Tibial nerve (tissue), 4 donors: Measurements from ENCODE around the gene ISG20L2. TPM values are rescaled to one million over a fixed set of nuclear protein-coding genes. Genes with fewer than 3 reads are reported as not detected.

Experiments
- DNase-seq, 2 donors: peaks; one replicate each; pipeline ENCODE4 v3.0.0-alpha.2; 2019; ENCODE audit warnings: low spot score in 2 of 2
- H3K27ac ChIP-seq, 4 donors: fragments of 200-600 bp; sonication (generic) in 3 of 4; one replicate each; pipeline ENCODE4 v1.5.1; 2017 to 2019; ENCODE audit warnings: mild to moderate bottlenecking in 1 of 4
- H3K27me3 ChIP-seq, 2 donors: fragments of 200-600 bp; sonication (generic) in 1 of 2; one replicate each; pipeline versions ENCODE4 v1.5.1 to v1.6.0; 2017 to 2019
- H3K36me3 ChIP-seq, 3 donors: fragments of 200-600 bp; sonication (generic); one replicate each; pipeline ENCODE4 v1.5.1; 2018 to 2019
- H3K4me1 ChIP-seq, 4 donors: fragments of 200-600 bp; sonication (generic) in 3 of 4; one replicate each; pipeline ENCODE4 v1.5.1; 2017 to 2019
- H3K4me3 ChIP-seq, 4 donors: fragments of 200-600 bp; sonication (generic) in 3 of 4; one replicate each; pipeline ENCODE4 v1.5.1; 2017 to 2019; ENCODE audit warnings: mild to moderate bottlenecking in 1 of 4, moderate library complexity in 1 of 4
- H3K9me3 ChIP-seq, 4 donors: fragments of 200-600 bp; sonication (generic) in 3 of 4; one replicate each; pipeline ENCODE4 v1.5.1; 2017 to 2019
- CTCF ChIP-seq, 5 experiments: fragments of 200-600 bp in 3 of 5; fragments of 450-650 bp in 2 of 5; sonication (generic) in 3 of 5; IDR thresholded peaks; one replicate each; pipeline ENCODE4 v1.5.1; 2016 to 2019; ENCODE audit warnings: antibody characterized with exemption in 5 of 5, mild to moderate bottlenecking in 3 of 5, moderate library complexity in 2 of 5
- EP300 ChIP-seq, 2 donors: sonication (generic); formaldehyde crosslinking; IDR thresholded peaks; one replicate each; pipeline ENCODE4 v1.6.1; 2017; ENCODE audit warnings: antibody characterized with exemption in 2 of 2, mild to moderate bottlenecking in 1 of 2
- POLR2A ChIP-seq, 2 donors: fragments of 450-650 bp; IDR thresholded peaks; one replicate each; pipeline ENCODE4 v1.6.1; 2017; ENCODE audit warnings: antibody characterized with exemption in 2 of 2, mild to moderate bottlenecking in 2 of 2, moderate library complexity in 2 of 2
- WGBS, 2 donors: methylation state at CpG; one replicate each; pipeline ENCODE4 v1.1.5; 2018; 5-methylcytosine and 5-hydroxymethylcytosine counted together
- total RNA-seq, 4 donors: library from RNA; depleted of rRNA; stranded (reverse); fragments of >200 nt; gene quantifications; one replicate each; pipeline ENCODE4 v1.1.0, GENCODE V29; 2016

ISG20L2 gene
- total RNA-seq, 4 donors from 2014 or later: 10.1 to 24.9 (median 18.6) TPM

GRCh38 chr1:156744344-156744743, 15.8 kb upstream of the ISG20L2 start:
- Histone ChIP-seq H3K27me3 (no peaks in the 10 kb centered on the region), H3K27ac (peak overlapping the region in 2 of 4 donors; percentile 97 to 100), H3K4me3 (no peak overlapping the region), H3K4me1 (peaks cover 0 to 78% (median 48%) of the 10 kb centered on the region in 4 donors), H3K9me3 (no peaks in the 10 kb centered on the region), H3K36me3 (peaks cover 0 to 36% (median 15%) of the 10 kb centered on the region in 3 donors)
- WGBS, 2 donors: 68 to 71% methylated on average over 4 to 12 of the region's 12 CpGs
- no peak for DNase-seq
- TF ChIP-seq POLR2A (IDR thresholded peaks at IDR 0.05): no peak
- TF ChIP-seq CTCF (IDR thresholded peaks at IDR 0.05): no peak
- TF ChIP-seq EP300 (IDR thresholded peaks at IDR 0.05): no peak

GRCh38 chr1:156743367-156744302, 15.1 kb upstream of the ISG20L2 start:
- Histone ChIP-seq H3K9me3 (no peaks in the 10 kb centered on the region), H3K4me1 (peaks cover 0 to 78% (median 41%) of the 10 kb centered on the region in 4 donors), H3K27me3 (no peaks in the 10 kb centered on the region), H3K27ac (peak overlapping the region in 2 of 4 donors; percentile 28 to 97), H3K36me3 (peaks cover 0 to 36% (median 15%) of the 10 kb centered on the region in 3 donors), H3K4me3 (no peak overlapping the region)
- DNase-seq: no peak
- TF ChIP-seq CTCF (IDR thresholded peaks at IDR 0.05): no peak
- no peak for TF ChIP-seq EP300 (IDR thresholded peaks at IDR 0.05)
- no peak for TF ChIP-seq POLR2A (IDR thresholded peaks at IDR 0.05)
- 73 to 74% methylated on average over 14 of the region's 14 CpGs for WGBS, 2 donors

- WGBS, 2 donors: 84 to 95% methylated on average over 4 of the region's 4 CpGs
- no peak for DNase-seq
- Histone ChIP-seq H3K4me1 (peaks cover 0 to 70% (median 32%) of the 10 kb centered on the region in 4 donors), H3K4me3 (no peak overlapping the region), H3K27ac (peak overlapping the region in 1 of 4 donors; percentile 90), H3K9me3 (no peaks in the 10 kb centered on the region), H3K27me3 (no peaks in the 10 kb centered on the region), H3K36me3 (peaks cover 0 to 44% (median 15%) of the 10 kb centered on the region in 3 donors)
- no peak for TF ChIP-seq EP300 (IDR thresholded peaks at IDR 0.05)
- no peak for TF ChIP-seq POLR2A (IDR thresholded peaks at IDR 0.05)
- no peak for TF ChIP-seq CTCF (IDR thresholded peaks at IDR 0.05)
Observed at GRCh38 chr1:156742801-156743200, 14.2 kb upstream of the ISG20L2 start.

GRCh38 chr1:156742017-156742416, 13.5 kb upstream of the ISG20L2 start:
- H3K4me3 ChIP-seq: no peak overlapping the region
- peaks cover 0 to 52% (median 15%) of the 10 kb centered on the region in 3 donors for H3K36me3 ChIP-seq
- TF ChIP-seq CTCF (IDR thresholded peaks at IDR 0.05) (no peak), EP300 (IDR thresholded peaks at IDR 0.05) (no peak), POLR2A (IDR thresholded peaks at IDR 0.05) (no peak)
- H3K27ac ChIP-seq: peak overlapping the region; percentile 85 to 93 (median 89)
- H3K4me1 ChIP-seq: peaks cover 0 to 64% (median 26%) of the 10 kb centered on the region in 4 donors
- H3K9me3 ChIP-seq: no peaks in the 10 kb centered on the region
- no peak for DNase-seq
- no peaks in the 10 kb centered on the region for H3K27me3 ChIP-seq
- 81 to 83% methylated on average over 3 of the region's 3 CpGs for WGBS, 2 donors

GRCh38 chr1:156741481-156741983, 13.0 kb upstream of the ISG20L2 start:
- 58 to 61% methylated on average over 8 of the region's 8 CpGs for WGBS, 2 donors
- H3K27ac ChIP-seq: peak overlapping the region; percentile 85 to 93 (median 89)
- H3K36me3 ChIP-seq: peaks cover 0 to 57% (median 15%) of the 10 kb centered on the region in 3 donors
- H3K9me3 ChIP-seq: no peaks in the 10 kb centered on the region
- H3K4me3 ChIP-seq: peak overlapping the region; percentile 8 to 72 (median 58)
- DNase-seq: no peak
- TF ChIP-seq EP300 (IDR thresholded peaks at IDR 0.05): no peak
- TF ChIP-seq CTCF (IDR thresholded peaks at IDR 0.05): no peak
- no peak for TF ChIP-seq POLR2A (IDR thresholded peaks at IDR 0.05)
- peaks cover 0 to 63% (median 24%) of the 10 kb centered on the region in 4 donors for H3K4me1 ChIP-seq
- no peaks in the 10 kb centered on the region for H3K27me3 ChIP-seq
